ENCODE measurements around the gene TADA2A. TPM values are rescaled to one million over a fixed set of nuclear protein-coding genes. Genes with fewer than 3 reads are reported as not detected.
"Not testable (repeated sequence)": the region's sequence is repeated elsewhere in the genome, so short reads cannot be mapped to it uniquely, and the experiment has no call there.

Gene TADA2A
- total RNA-seq, 1 donor from 2014 or later = 42.0 TPM

- no peaks in the 10 kb centered on the region for H3K9me3 Mint-ChIP-seq
- H3K27me3 Mint-ChIP-seq = no peaks in the 10 kb centered on the region
- H3K4me1 Mint-ChIP-seq = peaks cover 8% of the 10 kb centered on the region
- no peak for TF ChIP-seq CTCF (IDR thresholded peaks at IDR 0.05)
- no peak overlapping the region for H3K27ac Mint-ChIP-seq
- DNase-seq (no peak), ATAC-seq (ENCODE audit: low read depth) (no peak)
- no peak overlapping the region for H3K4me3 Mint-ChIP-seq
- CTCF ChIA-PET = no interaction called here
- POLR2A ChIA-PET = no interaction called here
- H3K36me3 Mint-ChIP-seq (ENCODE audit: low read depth) = peaks cover 72% of the 10 kb centered on the region
- intact Hi-C loops (cut with micrococcal nuclease) = no loop called here
Observed at GRCh38 chr17:37446027-37446426, 39.3 kb downstream of the TADA2A start.

- TF ChIP-seq CTCF (IDR thresholded peaks at IDR 0.05) = no peak
- CTCF ChIA-PET = no interaction called here
- Mint-ChIP-seq H3K36me3 (ENCODE audit: low read depth) (peaks cover 67% of the 10 kb centered on the region), H3K27ac (no peak overlapping the region), H3K27me3 (no peaks in the 10 kb centered on the region), H3K4me3 (no peak overlapping the region), H3K9me3 (no peaks in the 10 kb centered on the region), H3K4me1 (no peaks in the 10 kb centered on the region)
- POLR2A ChIA-PET = no interaction called here
- intact Hi-C loops (cut with micrococcal nuclease) = no loop called here
- DNase-seq = no peak
- no peak for ATAC-seq (ENCODE audit: low read depth)
Observed at GRCh38 chr17:37447641-37448040, 41.0 kb downstream of the TADA2A start.

GRCh38 chr17:37450112-37450511 lies 43.4 kb downstream of the TADA2A start:
- H3K9me3 Mint-ChIP-seq = no peaks in the 10 kb centered on the region
- ATAC-seq (ENCODE audit: low read depth) (no peak), DNase-seq (no peak)
- H3K4me1 Mint-ChIP-seq = no peaks in the 10 kb centered on the region
- ChIA-PET CTCF (no interaction called here), POLR2A (interaction anchor here (0.7 kb wide), 1 partner anchor 350 kb away, joined by 9 read pairs; no protein-coding TSS in a partner anchor)
- H3K27ac Mint-ChIP-seq = no peak overlapping the region
- H3K4me3 Mint-ChIP-seq = no peak overlapping the region
- no peak for TF ChIP-seq CTCF (IDR thresholded peaks at IDR 0.05)
- peaks cover 59% of the 10 kb centered on the region for H3K36me3 Mint-ChIP-seq (ENCODE audit: low read depth)
- no peaks in the 10 kb centered on the region for H3K27me3 Mint-ChIP-seq
- intact Hi-C loops (cut with micrococcal nuclease) = no loop called here

- H3K9me3 Mint-ChIP-seq; H3K4me1 Mint-ChIP-seq; POLR2A ChIA-PET; ATAC-seq (ENCODE audit: low read depth); CTCF ChIA-PET; H3K27ac Mint-ChIP-seq; H3K4me3 Mint-ChIP-seq; H3K27me3 Mint-ChIP-seq; DNase-seq; intact Hi-C loops (cut with micrococcal nuclease): not testable (repeated sequence)
- H3K36me3 Mint-ChIP-seq (ENCODE audit: low read depth) = peaks cover 38% of the 10 kb centered on the region
Observed at GRCh38 chr17:37457801-37458200, 51.1 kb downstream of the TADA2A start.

- intact Hi-C loops (cut with micrococcal nuclease) = no loop called here
Observed at GRCh38 chr17:37458805-37459204, 52.1 kb downstream of the TADA2A start.

More at GRCh38 chr17:37458805-37459204, 52.1 kb downstream of the TADA2A start:
- TF ChIP-seq CTCF (IDR thresholded peaks at IDR 0.05) = no peak
- Mint-ChIP-seq H3K4me1 (no peaks in the 10 kb centered on the region), H3K27ac (no peak overlapping the region), H3K27me3 (no peaks in the 10 kb centered on the region), H3K4me3 (no peak overlapping the region), H3K36me3 (ENCODE audit: low read depth) (peaks cover 36% of the 10 kb centered on the region), H3K9me3 (no peaks in the 10 kb centered on the region)
- no peak for DNase-seq
- ATAC-seq (ENCODE audit: low read depth) = no peak
- ChIA-PET POLR2A (no interaction called here), CTCF (no interaction called here)

Data from activated B cell treated with CpG ODN at 0.5 μM for 24 hours (primary cell).